ENCODE results near the gene TFAM.

The TFAM gene

GRCh38 chr10:58350619-58351323, 34.4 kb upstream of the TFAM start:
- TF ChIP-seq CTCF (conservative IDR thresholded peaks at IDR 0.05), result no peak
- no peak overlapping the region for H3K27ac ChIP-seq

DNA sequence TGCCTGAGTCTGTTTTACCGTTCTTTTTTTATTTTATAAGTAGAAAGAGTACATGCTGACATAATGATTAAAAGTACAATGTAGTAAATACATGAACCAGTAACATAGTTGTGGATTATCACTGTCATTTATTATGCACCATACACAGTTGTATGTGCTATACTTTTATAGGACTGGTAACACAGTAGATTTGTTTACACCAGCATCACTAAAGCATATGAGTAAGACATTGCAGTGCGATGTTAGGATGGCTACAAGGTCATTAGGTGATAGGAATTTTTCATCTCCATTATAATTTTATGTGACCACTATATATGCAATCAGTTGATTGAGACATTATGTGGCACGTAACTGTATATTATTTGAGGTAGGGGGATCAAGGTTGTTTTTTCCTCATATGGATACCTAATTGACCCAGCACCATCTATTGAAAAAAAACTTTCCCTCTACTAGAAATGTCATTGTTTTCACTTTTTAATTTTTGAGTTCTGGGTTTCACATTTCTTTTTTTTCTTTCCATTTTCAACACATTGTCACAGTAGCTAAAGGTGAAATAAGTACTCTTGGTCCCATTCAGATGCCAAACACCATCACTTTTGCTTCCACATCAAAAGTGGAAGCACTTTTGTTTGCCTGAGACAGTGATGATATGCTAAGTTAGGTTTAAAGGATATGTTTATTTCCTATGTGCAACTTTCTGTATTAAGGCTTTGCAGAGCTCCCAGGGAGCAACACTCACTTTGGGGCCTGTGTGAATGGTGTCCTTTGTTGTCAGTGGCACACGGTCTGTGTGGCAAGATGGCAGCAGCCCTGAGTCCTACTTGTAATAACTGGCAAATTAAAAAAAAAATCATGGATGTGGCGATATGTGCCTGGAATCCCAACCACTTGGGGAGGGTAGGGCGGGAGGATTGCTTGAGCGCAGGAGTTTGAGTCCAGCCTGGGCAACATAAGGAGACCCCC, 33.3 kb upstream of the TFAM start:
- H3K27ac ChIP-seq, result no peak overlapping the region
- no peak for TF ChIP-seq CTCF (conservative IDR thresholded peaks at IDR 0.05)

DNA sequence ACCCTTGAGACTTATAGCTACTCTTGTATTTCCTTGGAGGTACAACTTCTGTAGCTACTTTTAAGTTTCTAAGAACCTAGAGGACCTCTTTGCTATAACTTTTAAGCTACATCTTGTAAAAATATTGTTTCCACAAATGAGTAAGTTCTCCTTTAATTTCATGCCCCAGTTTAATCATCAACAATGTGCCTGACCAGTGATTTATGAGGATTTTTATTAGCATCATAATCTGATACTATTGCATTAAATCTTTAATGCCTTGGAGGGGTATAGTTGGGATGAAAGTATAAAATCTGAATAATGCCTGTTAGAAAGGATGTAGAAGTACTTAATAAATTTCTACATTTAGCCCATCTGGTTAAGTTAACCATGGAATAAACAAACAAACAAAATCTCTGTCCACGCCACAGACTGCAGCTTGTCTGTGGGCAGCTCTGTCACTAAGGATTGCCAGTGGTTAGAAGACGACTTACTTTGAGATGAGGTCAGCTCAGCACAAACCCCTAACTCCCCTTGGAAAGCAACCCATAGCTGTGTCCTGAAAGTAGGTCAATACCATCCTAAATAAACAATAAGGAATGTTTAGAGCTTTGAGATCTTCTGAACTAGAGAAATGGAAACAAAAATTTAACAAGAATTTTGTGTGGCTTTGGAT, 32.1 kb upstream of the TFAM start:
- TF ChIP-seq CTCF (conservative IDR thresholded peaks at IDR 0.05), result no peak

DNA sequence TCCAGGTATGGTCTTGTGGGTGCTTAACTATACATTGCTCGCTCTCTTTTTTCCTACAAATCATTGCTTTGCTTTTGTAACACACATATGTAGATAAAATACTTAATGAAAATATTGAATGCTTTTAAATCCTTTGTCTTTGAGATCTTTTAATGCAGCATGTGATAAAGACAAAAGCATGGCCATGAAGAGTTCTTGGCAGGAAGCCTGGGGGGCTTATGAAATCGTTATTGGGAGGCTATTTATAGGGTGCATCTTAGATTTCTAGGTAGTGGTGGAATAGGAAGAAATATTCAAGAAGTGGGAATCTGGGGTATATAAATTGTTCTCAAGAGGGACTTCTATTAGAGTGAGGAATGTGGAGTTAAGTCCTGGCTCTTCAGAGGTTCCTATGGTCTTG, 28.5 kb upstream of the TFAM start:
- H3K27ac ChIP-seq, result no peak overlapping the region
- no peak for TF ChIP-seq CTCF (conservative IDR thresholded peaks at IDR 0.05)

More for the DNA sequence above, 32.1 kb upstream of the TFAM start:
- H3K27ac ChIP-seq, result peak overlapping the region; percentile 35

DNA sequence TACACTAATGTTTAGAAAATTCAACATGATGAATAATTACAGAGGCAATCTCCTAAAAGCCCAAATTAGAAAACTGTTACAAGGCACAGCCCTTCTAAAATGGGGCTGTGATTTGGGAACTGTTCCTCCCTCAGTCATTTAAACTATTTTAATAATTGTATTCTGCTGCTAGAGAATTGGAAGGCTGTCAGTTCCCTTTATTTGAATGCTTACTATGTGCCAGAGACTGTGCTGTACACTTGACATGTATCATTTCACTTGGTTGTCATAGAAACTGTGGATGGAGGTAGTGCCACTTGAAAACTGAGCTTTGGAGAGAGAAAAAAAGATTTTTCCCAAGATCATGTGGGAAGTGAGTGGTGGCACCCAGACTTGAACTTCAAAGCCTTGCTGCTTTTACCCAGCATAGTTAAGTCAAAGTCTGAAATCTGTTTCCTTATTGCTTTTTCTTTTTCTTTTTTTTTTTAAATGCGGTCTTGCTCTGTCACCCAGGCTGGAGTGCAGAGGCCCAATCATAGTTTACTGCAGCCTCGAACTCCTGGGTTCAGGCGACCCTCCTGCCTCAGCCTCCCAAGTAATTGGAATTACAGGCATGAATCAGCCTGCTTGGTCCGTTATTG, 26.8 kb upstream of the TFAM start:
- TF ChIP-seq CTCF (conservative IDR thresholded peaks at IDR 0.05), result no peak

DNA sequence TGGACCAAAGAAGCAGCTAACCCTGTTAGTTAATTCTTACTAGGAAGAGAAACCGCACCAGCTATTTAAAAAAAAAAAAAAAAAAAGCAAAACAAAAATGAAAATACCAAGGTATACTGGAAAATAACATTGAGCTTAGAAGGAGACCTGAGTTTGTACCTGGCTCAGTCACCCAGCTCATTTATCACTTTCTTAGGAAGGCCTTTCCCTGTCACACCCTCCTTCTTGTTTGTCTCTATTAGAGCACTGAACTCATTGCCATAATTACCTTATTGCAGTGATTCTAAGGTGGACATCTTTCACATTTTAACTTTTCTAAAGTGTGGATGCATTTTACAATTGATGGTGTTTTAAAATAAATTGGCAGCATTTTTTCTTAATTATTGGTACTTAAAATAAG, 26.3 kb upstream of the TFAM start:
- H3K27ac ChIP-seq, result no peak overlapping the region
- TF ChIP-seq CTCF (conservative IDR thresholded peaks at IDR 0.05), result no peak

More for the DNA sequence above, 26.8 kb upstream of the TFAM start:
- no peak overlapping the region for H3K27ac ChIP-seq

Measured in VCaP (cell line).